LNCAP (cell line): ENCODE measurements around the gene PPTC7.

ENCODE experiments used
- CTCF ChIP-seq: fragments of 450-650 bp; IDR thresholded peaks from 2 replicates; pipeline ENCODE4 v1.5.1; 2017; ENCODE audit warnings: mild to moderate bottlenecking

PPTC7 gene

DNA sequence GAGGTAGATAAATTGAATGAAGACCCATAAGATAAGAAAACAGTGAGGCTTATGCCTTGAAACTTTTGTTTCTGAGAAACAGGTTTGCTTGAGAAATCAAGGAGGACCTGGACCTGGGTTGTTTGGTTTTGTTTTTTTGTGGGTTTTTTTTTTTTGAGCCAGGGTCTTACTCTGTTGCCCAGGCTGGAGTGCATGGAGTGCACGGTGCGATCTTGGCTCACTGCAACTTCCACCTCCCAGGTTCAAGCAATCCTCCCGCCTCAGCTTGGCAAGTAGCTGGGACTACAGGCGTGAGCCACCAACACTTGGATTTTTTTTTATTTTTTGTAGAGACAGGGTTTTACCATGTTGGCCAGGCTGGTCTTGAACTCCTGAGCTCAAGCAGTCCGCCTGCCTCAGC is 9.0 kb upstream of the PPTC7 start:
- no peak for TF ChIP-seq CTCF

- no peak for TF ChIP-seq CTCF
Measured at GRCh38 chr12:110591451-110592051, 8.4 kb upstream of the PPTC7 start.

GRCh38 chr12:110590806-110591326 is 7.7 kb upstream of the PPTC7 start:
- no peak for TF ChIP-seq CTCF

- no peak for TF ChIP-seq CTCF
Measured at GRCh38 chr12:110590059-110590458, 6.9 kb upstream of the PPTC7 start.

DNA sequence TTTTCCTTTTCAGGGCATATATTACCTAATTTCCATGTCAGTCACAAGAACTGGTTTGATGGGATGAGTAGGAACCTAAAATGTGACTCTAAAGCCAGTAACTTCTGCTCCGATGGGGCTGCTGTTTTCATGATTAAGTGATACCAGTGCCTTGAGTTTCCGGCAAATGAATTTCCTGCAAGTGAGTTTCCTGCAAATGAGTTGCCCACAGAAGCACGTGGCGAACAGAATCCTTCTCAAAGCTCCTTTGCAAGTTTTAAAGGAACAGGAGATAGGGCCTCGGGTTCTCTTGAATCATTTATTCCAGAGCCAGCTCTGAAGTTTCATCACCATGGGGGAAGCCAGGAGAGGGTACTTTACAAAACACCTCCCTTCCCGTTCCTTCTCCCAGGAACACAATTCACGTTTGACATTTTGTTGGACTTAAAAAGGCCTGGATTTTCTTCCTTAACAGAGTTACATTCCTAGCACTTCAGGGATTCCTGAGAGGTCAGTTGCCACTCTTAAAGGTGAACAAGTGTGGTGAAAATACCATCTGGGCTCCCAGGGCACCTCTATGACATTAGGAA is 2.2 kb upstream of the PPTC7 start:
- no peak for TF ChIP-seq CTCF

DNA sequence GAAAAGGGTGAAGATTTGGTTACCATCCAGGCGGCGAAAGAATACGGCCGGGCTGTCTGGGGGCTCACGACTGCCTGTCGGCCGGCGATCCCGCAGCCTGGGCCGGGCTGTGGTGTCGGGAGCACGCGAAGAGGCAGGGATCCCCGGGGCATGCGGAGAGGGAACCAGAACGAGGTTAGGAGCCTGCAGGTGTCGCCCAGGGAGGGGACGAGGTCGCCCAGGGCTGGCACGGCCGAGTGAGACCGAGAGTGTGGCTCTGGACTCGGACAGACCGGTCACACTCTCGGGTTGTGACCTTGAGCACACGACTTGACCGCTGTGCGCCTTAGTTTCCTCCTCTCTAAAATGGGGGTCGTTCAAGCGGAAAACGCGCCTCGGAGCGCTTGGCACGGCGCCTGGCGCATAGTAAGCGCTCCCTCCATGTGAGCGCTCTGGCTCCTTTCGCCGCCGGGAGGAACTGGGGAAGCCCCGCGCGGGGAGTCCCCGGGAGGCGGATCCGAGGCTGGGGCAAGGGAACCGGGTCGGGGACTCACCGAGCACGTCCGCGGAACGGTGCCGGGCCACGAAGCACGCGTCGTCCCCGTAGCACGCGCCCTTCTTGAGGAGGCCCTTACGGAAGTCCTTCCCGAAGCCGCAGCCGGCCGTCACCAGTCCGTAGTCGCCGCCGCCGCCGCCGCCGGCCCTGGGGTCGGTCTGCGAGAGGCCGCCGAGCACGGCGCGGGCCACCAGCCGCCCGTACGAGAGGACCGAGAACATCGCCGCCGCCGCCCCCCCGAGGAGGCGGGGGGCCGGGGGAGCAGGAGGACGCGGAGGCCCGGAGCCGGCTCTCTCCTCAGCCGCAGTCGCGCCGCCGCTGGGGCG is 612 bp downstream of the PPTC7 start:
- no peak for TF ChIP-seq CTCF

- TF ChIP-seq CTCF = no peak
Measured at GRCh38 chr12:110581931-110582275, 1.2 kb downstream of the PPTC7 start.
